Stromal cell of bone marrow (primary cell): ENCODE results near the gene PRSS56.

ENCODE experiments used
- DNase-seq: peaks from one replicate; pipeline ENCODE4 v3.0.0-alpha.2; 2012; ENCODE audit warnings: low read depth

The PRSS56 gene

GRCh38 chr2:232502511-232502910 lies 17.7 kb upstream of the PRSS56 start:
- no peak for DNase-seq

- DNase-seq, result no peak
Observed at GRCh38 chr2:232502911-232503808, 17.0 kb upstream of the PRSS56 start.

- no peak for DNase-seq
Observed at GRCh38 chr2:232503809-232504323, 16.3 kb upstream of the PRSS56 start.

- DNase-seq, result no peak
Observed at GRCh38 chr2:232504438-232504837, 15.8 kb upstream of the PRSS56 start.

GRCh38 chr2:232505856-232506255 lies 14.3 kb upstream of the PRSS56 start:
- DNase-seq, result no peak

- no peak for DNase-seq
Observed at GRCh38 chr2:232506709-232507108, 13.5 kb upstream of the PRSS56 start.

- no peak for DNase-seq
Observed at GRCh38 chr2:232508251-232508650, 11.9 kb upstream of the PRSS56 start.

GRCh38 chr2:232511336-232511890 lies 8.8 kb upstream of the PRSS56 start:
- no peak for DNase-seq

GRCh38 chr2:232512602-232513001 lies 7.6 kb upstream of the PRSS56 start:
- DNase-seq, result no peak

- no peak for DNase-seq
Observed at GRCh38 chr2:232513353-232513752, 6.8 kb upstream of the PRSS56 start.

- no peak for DNase-seq
Observed at GRCh38 chr2:232515639-232516038, 4.5 kb upstream of the PRSS56 start.

- DNase-seq, result no peak
Observed at GRCh38 chr2:232516551-232516950, 3.6 kb upstream of the PRSS56 start.

- DNase-seq, result no peak
Observed at GRCh38 chr2:232518844-232519243, 1.3 kb upstream of the PRSS56 start.

- no peak for DNase-seq
Observed at GRCh38 chr2:232520489-232520888, 301 bp downstream of the PRSS56 start.

- no peak for DNase-seq
Observed at GRCh38 chr2:232521098-232521497, 910 bp downstream of the PRSS56 start.

- DNase-seq, result peak; percentile 5
Observed at GRCh38 chr2:232521959-232522622, 1.9 kb downstream of the PRSS56 start.

GRCh38 chr2:232522623-232523401 lies 2.6 kb downstream of the PRSS56 start:
- no peak for DNase-seq

- no peak for DNase-seq
Observed at GRCh38 chr2:232523402-232523681, 3.2 kb downstream of the PRSS56 start.

- DNase-seq, result peak; percentile 3
Observed at GRCh38 chr2:232523682-232524597, 3.8 kb downstream of the PRSS56 start.

GRCh38 chr2:232524771-232525170 lies 4.6 kb downstream of the PRSS56 start:
- no peak for DNase-seq

- DNase-seq, result no peak
Observed at GRCh38 chr2:232525199-232525598, 5.0 kb downstream of the PRSS56 start.
